Prostate gland (tissue), 2 donors: ENCODE results near the gene CHST12. TPM values are rescaled to one million over a fixed set of nuclear protein-coding genes. Genes with fewer than 3 reads are reported as not detected.

Experiments used
- DNase-seq: peaks from one replicate; pipeline ENCODE4 v3.0.0-alpha.2; 2019; ENCODE audit warnings: low spot score
- H3K27ac ChIP-seq, 2 donors: fragments of 200-600 bp; sonication (generic); 2 replicates each; pipeline ENCODE4 v1.5.1; 2017 to 2019
- H3K27me3 ChIP-seq: fragments of 200-600 bp; sonication (generic); replicated peaks from 2 replicates; pipeline ENCODE4 v1.5.1; 2019; ENCODE audit not compliant: insufficient read depth
- H3K36me3 ChIP-seq, 2 donors: fragments of 200-600 bp; sonication (generic); 1 replicate in 1 of 2; 2 replicates in 1 of 2; pipeline versions ENCODE4 v1.5.1 to v1.8.1; 2017 to 2019
- H3K4me1 ChIP-seq: fragments of 200-600 bp; sonication (generic); replicated peaks from 2 replicates; pipeline ENCODE4 v1.5.1; 2019
- H3K4me3 ChIP-seq, 2 donors: fragments of 200-600 bp; sonication (generic); 2 replicates each; pipeline ENCODE4 v1.5.1; 2017 to 2019
- H3K9me3 ChIP-seq: fragments of 200-600 bp; sonication (generic); 2 replicates; pipeline ENCODE4 v1.5.1; 2017
- CTCF ChIP-seq, 4 experiments: fragments of 200-600 bp in 2 of 4; fragments of 450-650 bp in 2 of 4; sonication (generic) in 2 of 4; IDR thresholded peaks; 1 replicate in 3 of 4; 2 replicates in 1 of 4; pipeline ENCODE4 v1.5.1; 2016 to 2019; ENCODE audit warnings: antibody characterized with exemption in 4 of 4, mild to moderate bottlenecking in 2 of 4, moderate library complexity in 2 of 4
- POLR2A ChIP-seq: fragments of 450-650 bp; IDR thresholded peaks from one replicate; pipeline ENCODE4 v1.6.1; 2016; ENCODE audit warnings: antibody characterized with exemption, mild to moderate bottlenecking
- POLR2AphosphoS5 ChIP-seq: sonication (generic); formaldehyde crosslinking; IDR thresholded peaks from one replicate; pipeline ENCODE4 v1.6.1; 2017; ENCODE audit warnings: antibody characterized with exemption
- WGBS: methylation state at CpG from one replicate; pipeline ENCODE4 v1.1.5; 2018; 5-methylcytosine and 5-hydroxymethylcytosine counted together
- intact Hi-C: fragments of 100-400 bp; cut with DNase I; formaldehyde crosslinking; loops from one replicate; pipeline ENCODE4 v1.14.2; 2022
- total RNA-seq, 2 donors: library from RNA; depleted of rRNA; stranded (reverse); fragments of >200 nt; gene quantifications; one replicate each; pipeline ENCODE4 v1.1.0, GENCODE V29; 2016

Gene CHST12
- total RNA-seq, 2 donors from 2014 or later: 22.4 to 36.1 TPM

GRCh38 chr7:2482725-2483451, 79.5 kb downstream of the CHST12 start:
- DNase-seq: no peak
- Histone ChIP-seq H3K27ac (no peak overlapping the region), H3K4me3 (no peak overlapping the region), H3K36me3 (no peaks in the 10 kb centered on the region), H3K4me1 (peaks cover 9% of the 10 kb centered on the region), H3K9me3 (no peaks in the 10 kb centered on the region), H3K27me3 (no peaks in the 10 kb centered on the region)
- 86% methylated on average over 10 of the region's 10 CpGs for WGBS
- TF ChIP-seq POLR2AphosphoS5: no peak
- no peak for TF ChIP-seq CTCF (IDR thresholded peaks at IDR 0.05)
- no peak for TF ChIP-seq POLR2A
- intact Hi-C loops: no loop called here

GRCh38 chr7:2483494-2483893, 80.1 kb downstream of the CHST12 start:
- intact Hi-C loops: no loop called here
- Histone ChIP-seq H3K27me3 (no peaks in the 10 kb centered on the region), H3K27ac (no peak overlapping the region), H3K36me3 (no peaks in the 10 kb centered on the region), H3K9me3 (no peaks in the 10 kb centered on the region), H3K4me3 (no peak overlapping the region), H3K4me1 (peaks cover 3% of the 10 kb centered on the region)
- 77% methylated on average over 5 of the region's 5 CpGs for WGBS
- no peak for TF ChIP-seq CTCF (IDR thresholded peaks at IDR 0.05)
- no peak for TF ChIP-seq POLR2A
- no peak for TF ChIP-seq POLR2AphosphoS5
- DNase-seq: no peak

GRCh38 chr7:2484868-2485267, 81.5 kb downstream of the CHST12 start:
- Histone ChIP-seq H3K4me3 (no peak overlapping the region), H3K27ac (no peak overlapping the region), H3K9me3 (no peaks in the 10 kb centered on the region), H3K4me1 (no peaks in the 10 kb centered on the region), H3K27me3 (no peaks in the 10 kb centered on the region), H3K36me3 (no peaks in the 10 kb centered on the region)
- TF ChIP-seq POLR2A: no peak
- TF ChIP-seq POLR2AphosphoS5: no peak
- no peak for TF ChIP-seq CTCF (IDR thresholded peaks at IDR 0.05)
- DNase-seq: no peak
- intact Hi-C loops: no loop called here
- WGBS: 88% methylated on average over 12 of the region's 12 CpGs

GRCh38 chr7:2487586-2488271, 84.3 kb downstream of the CHST12 start:
- Histone ChIP-seq H3K36me3 (no peaks in the 10 kb centered on the region), H3K9me3 (no peaks in the 10 kb centered on the region), H3K27ac (no peak overlapping the region), H3K4me3 (no peak overlapping the region), H3K4me1 (no peaks in the 10 kb centered on the region), H3K27me3 (no peaks in the 10 kb centered on the region)
- WGBS: 49% methylated on average over 14 of the region's 14 CpGs
- intact Hi-C loops: no loop called here
- TF ChIP-seq POLR2AphosphoS5 (no peak), POLR2A (no peak)
- no peak for DNase-seq

GRCh38 chr7:2488272-2488645, 84.8 kb downstream of the CHST12 start:
- no peaks in the 10 kb centered on the region for H3K36me3 ChIP-seq
- H3K27me3 ChIP-seq: no peaks in the 10 kb centered on the region
- no peak for DNase-seq
- WGBS: 81% methylated on average over 8 of the region's 8 CpGs
- H3K4me3 ChIP-seq: no peak overlapping the region
- TF ChIP-seq CTCF (IDR thresholded peaks at IDR 0.05) (no peak), POLR2AphosphoS5 (no peak), POLR2A (no peak)
- no peaks in the 10 kb centered on the region for H3K4me1 ChIP-seq
- no peaks in the 10 kb centered on the region for H3K9me3 ChIP-seq
- intact Hi-C loops: no loop called here
- no peak overlapping the region for H3K27ac ChIP-seq
